NB4 (cell line): ENCODE data around the gene CCDC60.

Experiments used
- DNase-seq: peaks from one replicate; pipeline ENCODE4 v3.0.0; 2010; ENCODE audit warnings: low read depth
- H3K4me3 ChIP-seq: one replicate; pipeline ENCODE4 v1.5.1; 2011; ENCODE audit warnings: mild to moderate bottlenecking, low read depth, low read length, moderate library complexity
- CTCF ChIP-seq: IDR thresholded peaks from one replicate; pipeline ENCODE4 v1.5.1; 2012; ENCODE audit warnings: low read depth, low read length
- MAX ChIP-seq: IDR thresholded peaks from 2 replicates; pipeline ENCODE4 v1.6.1; 2011; ENCODE audit warnings: low read depth, low read length
- MYC ChIP-seq: IDR thresholded peaks from 2 replicates; pipeline ENCODE4 v1.6.1; 2011; ENCODE audit warnings: low read depth, low read length
- POLR2A ChIP-seq: IDR thresholded peaks from 2 replicates; pipeline ENCODE4 v1.6.1; 2011; ENCODE audit warnings: mild to moderate bottlenecking; ENCODE audit not compliant: insufficient read length; ENCODE audit errors: extremely low read depth

CCDC60 gene

GRCh38 chr12:119461636-119462214 lies 127.2 kb downstream of the CCDC60 start:
- no peak overlapping the region for H3K4me3 ChIP-seq
- TF ChIP-seq MAX: no peak
- no peak for TF ChIP-seq POLR2A
- no peak for TF ChIP-seq MYC
- no peak for TF ChIP-seq CTCF
- no peak for DNase-seq

GRCh38 chr12:119463211-119463926 lies 128.8 kb downstream of the CCDC60 start:
- no peak overlapping the region for H3K4me3 ChIP-seq
- TF ChIP-seq MAX (no peak), POLR2A (no peak), MYC (no peak), CTCF (no peak)
- no peak for DNase-seq

GRCh38 chr12:119468296-119468695 lies 133.8 kb downstream of the CCDC60 start:
- DNase-seq: no peak
- no peak overlapping the region for H3K4me3 ChIP-seq
- TF ChIP-seq CTCF: no peak
- TF ChIP-seq POLR2A: no peak
- no peak for TF ChIP-seq MAX
- no peak for TF ChIP-seq MYC

GRCh38 chr12:119475650-119476049 lies 141.1 kb downstream of the CCDC60 start:
- H3K4me3 ChIP-seq: no peak overlapping the region
- DNase-seq: no peak
- TF ChIP-seq POLR2A (no peak), MAX (no peak)

GRCh38 chr12:119476951-119477350 lies 142.4 kb downstream of the CCDC60 start:
- no peak for TF ChIP-seq MYC
- no peak for TF ChIP-seq MAX
- no peak for DNase-seq
- no peak overlapping the region for H3K4me3 ChIP-seq

- TF ChIP-seq POLR2A (no peak), MAX (no peak), CTCF (no peak), MYC (no peak)
- H3K4me3 ChIP-seq: no peak overlapping the region
- no peak for DNase-seq
Measured at GRCh38 chr12:119479121-119479561, 144.6 kb downstream of the CCDC60 start.

GRCh38 chr12:119480551-119480950 lies 146.0 kb downstream of the CCDC60 start:
- no peak for TF ChIP-seq MAX
- TF ChIP-seq MYC: no peak
- no peak for TF ChIP-seq POLR2A
- TF ChIP-seq CTCF: no peak
- no peak overlapping the region for H3K4me3 ChIP-seq
- DNase-seq: no peak
